Fibroblast of mammary gland (primary cell): ENCODE results near the gene RAD9B.
"Not testable (repeated sequence)": the region's sequence is repeated elsewhere in the genome, so short reads cannot be mapped to it uniquely, and the experiment has no call there.

Experiments used
- DNase-seq: peaks from one replicate; pipeline ENCODE4 v3.0.0-alpha.2; 2010; ENCODE audit warnings: low read depth
- H3K4me3 ChIP-seq: 2 replicates; pipeline ENCODE4 v1.5.1; 2011; ENCODE audit warnings: low read depth, mild to moderate bottlenecking, low read length, moderate library complexity; ENCODE audit not compliant: control insufficient read depth
- TF ChIP-seq, protein P1 (sequence below): conservative IDR thresholded peaks from 2 replicates; pipeline ENCODE4 v1.5.1; 2011; ENCODE audit warnings: low read depth, low read length, inconsistent platforms; ENCODE audit not compliant: control insufficient read depth, insufficient read depth

RAD9B gene

DNA sequence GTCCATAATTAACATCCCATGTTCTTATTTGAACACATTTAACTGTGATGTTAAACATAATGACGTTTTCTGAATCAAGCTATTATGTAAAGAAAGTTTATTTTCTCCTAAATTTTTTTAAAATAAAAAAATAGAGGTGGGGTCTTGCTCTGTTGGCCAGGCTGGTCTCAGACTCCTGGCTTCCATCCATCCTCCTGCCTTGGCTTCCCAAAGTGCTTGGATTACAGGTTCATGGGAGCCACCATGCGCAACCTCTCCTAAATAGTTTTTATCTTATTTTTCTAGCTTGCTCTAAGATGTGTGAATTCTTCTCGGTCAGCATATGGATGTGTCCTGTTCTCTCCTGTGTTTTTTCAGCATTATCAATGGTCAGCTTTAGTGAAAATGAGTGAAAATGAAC lies 3.2 kb downstream of the RAD9B start:
- TF ChIP-seq, protein P1, sequence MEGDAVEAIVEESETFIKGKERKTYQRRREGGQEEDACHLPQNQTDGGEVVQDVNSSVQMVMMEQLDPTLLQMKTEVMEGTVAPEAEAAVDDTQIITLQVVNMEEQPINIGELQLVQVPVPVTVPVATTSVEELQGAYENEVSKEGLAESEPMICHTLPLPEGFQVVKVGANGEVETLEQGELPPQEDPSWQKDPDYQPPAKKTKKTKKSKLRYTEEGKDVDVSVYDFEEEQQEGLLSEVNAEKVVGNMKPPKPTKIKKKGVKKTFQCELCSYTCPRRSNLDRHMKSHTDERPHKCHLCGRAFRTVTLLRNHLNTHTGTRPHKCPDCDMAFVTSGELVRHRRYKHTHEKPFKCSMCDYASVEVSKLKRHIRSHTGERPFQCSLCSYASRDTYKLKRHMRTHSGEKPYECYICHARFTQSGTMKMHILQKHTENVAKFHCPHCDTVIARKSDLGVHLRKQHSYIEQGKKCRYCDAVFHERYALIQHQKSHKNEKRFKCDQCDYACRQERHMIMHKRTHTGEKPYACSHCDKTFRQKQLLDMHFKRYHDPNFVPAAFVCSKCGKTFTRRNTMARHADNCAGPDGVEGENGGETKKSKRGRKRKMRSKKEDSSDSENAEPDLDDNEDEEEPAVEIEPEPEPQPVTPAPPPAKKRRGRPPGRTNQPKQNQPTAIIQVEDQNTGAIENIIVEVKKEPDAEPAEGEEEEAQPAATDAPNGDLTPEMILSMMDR: no peak
- no peak for DNase-seq
- H3K4me3 ChIP-seq: no peak overlapping the region

- H3K4me3 ChIP-seq: no peak overlapping the region
- no peak for DNase-seq
- TF ChIP-seq, protein P1: no peak
Measured at GRCh38 chr12:110508071-110508586, 6.0 kb downstream of the RAD9B start.

- H3K4me3 ChIP-seq: no peak overlapping the region
- DNase-seq: no peak
- TF ChIP-seq, protein P1: no peak
Measured at GRCh38 chr12:110513842-110514241, 11.7 kb downstream of the RAD9B start.

DNA sequence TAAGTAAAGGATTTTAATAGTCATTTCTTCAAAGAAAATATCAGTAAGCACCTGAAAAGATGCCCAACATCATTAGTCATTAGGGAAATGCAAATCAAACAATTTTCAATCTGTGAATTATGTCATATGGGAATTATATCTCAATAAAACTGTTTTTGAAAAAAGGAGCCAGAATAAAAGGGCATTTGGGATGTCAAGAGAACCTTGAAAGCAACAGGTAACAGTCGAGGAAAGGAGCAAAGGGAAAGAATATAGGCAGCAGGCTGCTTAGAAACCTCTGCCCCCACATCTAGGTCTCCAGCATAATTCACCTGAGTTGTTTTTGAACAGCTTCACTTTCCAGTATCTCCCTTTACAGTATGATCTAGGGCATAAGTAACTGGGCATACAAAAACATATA lies 12.2 kb downstream of the RAD9B start:
- no peak for DNase-seq
- TF ChIP-seq, protein P1: no peak
- no peak overlapping the region for H3K4me3 ChIP-seq

DNA sequence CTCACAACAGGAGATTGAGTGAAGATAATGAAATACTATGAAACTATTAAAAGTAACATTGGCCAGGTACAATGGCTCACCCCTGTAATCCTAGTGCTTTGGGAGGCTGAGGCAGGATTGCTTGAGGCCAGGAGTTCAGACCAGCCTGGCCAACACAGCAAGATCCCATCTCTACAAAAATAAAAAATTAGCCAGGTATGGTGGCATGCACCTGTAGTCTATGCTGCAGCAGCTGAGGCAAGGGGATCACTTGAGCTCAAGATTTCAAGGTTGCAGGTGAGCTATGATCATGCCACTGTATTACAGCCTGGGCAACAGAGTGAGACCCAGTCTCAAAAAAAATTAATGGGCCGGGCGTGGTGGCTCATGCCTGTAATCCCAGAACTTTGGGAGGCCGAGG lies 14.9 kb downstream of the RAD9B start:
- no peak for DNase-seq
- TF ChIP-seq, protein P1: no peak
- no peak overlapping the region for H3K4me3 ChIP-seq

DNA sequence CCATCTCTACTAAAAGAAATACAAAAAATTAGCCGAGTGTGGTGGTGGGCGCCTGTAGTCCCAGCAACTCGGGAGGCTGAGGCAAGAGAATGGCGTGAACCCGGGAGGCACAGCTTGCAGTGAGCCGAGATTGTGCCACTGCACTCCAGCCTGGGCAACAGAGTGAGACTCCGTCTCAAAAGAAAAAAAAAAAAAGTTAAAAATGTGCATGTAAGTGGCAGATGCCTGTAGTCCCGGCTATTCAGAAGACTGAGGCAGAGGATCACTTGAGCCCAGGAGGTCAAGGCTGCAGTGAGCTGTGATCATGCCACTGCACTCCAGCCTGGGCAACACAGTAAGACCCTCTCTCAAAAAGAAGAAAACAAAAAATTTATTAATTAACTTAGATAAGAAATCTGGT lies 15.9 kb downstream of the RAD9B start:
- not testable (repeated sequence) for H3K4me3 ChIP-seq, DNase-seq

DNA sequence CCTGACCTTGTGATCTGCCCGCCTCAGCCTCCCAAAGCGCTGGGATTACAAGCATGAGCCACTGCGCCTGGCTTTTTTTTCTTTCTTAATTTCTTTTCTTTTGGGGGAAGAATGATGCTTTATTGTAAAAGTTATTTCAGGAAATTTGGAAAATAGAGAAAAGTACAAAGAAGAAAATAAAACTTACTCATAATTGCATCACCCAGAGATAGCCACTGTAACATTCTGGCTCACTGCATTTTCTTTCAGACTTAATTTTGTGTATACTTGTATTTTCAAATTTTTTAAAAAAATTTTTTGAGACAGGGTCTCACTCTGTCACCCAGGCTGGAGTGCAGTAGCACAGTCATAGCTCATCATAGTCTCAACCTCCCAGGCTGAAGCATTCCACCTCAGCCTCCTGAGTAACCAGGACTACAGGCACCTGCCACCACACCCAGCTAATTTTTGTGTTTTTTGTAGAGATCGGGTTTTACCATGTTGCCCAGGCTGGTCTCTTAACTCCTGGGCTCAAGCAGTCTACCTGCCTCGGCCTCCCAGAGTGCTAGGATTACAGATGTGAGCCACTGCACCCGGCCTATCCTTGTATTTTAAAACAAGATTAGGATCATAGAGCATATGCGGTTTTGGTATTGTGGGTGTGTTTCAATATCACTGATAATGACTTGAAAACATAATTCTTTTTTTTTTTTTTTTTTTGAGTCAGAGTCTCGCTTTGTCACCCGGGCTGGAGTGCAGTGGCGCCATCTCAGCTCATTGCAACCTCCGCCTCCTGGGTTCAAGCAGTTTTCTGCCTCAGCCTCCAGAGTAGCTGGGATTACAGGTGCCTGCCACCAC lies 19.0 kb downstream of the RAD9B start:
- DNase-seq, H3K4me3 ChIP-seq: not testable (repeated sequence)
